NOMO-1 (cell line): Measurements from ENCODE around the gene EFHD2.
"Not testable (repeated sequence)": the region's sequence is repeated elsewhere in the genome, so short reads cannot be mapped to it uniquely, and the experiment has no call there.

Source experiments
- DNase-seq, 2 experiments: peaks; one replicate each; lab custom pipeline; 2025; ENCODE audit not compliant: unreplicated experiment in 2 of 2; lab: John Stamatoyannopoulos, UW

EFHD2 gene

DNA sequence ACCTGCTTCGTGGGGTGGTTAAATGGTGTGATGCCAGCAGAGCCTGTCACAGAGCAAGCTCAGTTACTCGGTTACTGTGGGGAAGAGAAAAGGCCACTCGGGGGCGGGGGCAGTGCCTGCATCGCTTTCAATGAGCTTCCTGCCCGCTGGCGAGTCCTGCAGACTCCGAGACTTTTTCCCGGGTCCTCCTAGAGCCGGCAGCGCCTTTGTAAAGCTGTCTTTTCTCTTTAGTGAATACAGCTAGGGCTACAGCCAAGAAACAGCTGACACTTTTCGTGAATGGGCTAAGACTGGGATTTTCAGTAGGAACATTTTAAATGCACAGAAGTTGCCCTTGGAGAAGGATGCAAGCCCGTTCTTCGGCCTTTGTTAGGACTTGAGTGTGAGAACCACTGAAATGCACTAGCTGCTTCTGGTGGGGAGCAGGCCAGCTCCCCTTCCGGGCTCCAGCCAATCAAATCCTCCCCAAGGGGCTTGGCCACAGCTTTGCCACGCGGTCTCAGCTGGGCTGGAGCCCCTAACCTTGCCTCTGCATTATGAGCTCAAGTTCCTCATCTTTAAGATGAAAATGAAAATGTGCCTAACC is 23.4 kb upstream of the EFHD2 start:
- no peak for DNase-seq

DNA sequence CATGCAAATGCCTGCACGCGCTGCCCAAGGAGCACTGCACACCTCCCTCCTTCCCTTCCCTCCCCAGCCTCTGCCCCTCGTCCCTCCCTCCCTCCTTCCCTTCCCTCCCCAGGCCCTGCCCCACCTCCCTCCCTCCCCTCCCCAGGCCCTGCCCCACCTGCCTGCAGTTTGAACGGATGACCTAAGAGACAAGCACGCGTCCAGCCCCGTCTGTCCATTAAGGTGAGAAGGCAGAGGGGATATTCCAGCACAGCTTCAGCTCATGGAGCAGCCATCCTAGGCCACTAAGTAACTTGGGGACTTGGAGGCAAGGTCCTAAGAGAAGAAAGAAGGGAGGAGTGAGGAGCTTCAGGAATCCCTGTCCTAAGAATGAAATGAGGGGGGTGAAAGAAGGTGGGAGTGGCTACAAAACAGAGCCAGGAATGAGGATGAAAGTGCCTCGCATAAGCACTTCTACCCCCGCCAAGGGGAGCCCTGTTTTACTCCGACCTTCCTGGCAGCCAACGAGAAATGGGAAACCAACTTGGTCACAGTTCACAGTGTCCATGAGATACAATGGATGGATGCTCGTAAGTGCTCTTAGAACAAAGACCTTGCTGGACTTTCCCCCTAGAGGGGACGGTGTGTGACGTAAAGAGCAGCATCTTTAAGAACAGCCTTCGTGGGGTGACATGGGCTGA is 21.3 kb upstream of the EFHD2 start:
- DNase-seq = no peak

DNA sequence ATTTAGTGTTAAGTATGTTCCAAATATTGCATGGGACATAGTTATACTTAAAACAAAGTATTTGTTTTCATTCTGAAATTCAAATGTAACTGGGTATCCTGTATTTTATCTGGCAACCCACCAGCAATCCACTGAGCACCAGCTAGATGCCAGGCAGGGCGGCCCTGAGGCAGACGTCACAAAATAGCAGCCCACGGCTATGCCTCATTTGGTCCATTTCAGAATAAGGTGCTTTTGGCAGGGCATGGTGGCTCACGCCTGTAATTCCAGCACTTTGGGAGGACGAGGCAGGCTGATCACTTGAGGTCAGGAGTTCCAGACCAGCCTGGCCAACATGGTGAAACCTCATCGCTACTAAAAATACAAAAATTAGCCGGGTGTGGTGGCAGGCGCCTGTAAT is 19.9 kb upstream of the EFHD2 start:
- DNase-seq = not testable (repeated sequence)

DNA sequence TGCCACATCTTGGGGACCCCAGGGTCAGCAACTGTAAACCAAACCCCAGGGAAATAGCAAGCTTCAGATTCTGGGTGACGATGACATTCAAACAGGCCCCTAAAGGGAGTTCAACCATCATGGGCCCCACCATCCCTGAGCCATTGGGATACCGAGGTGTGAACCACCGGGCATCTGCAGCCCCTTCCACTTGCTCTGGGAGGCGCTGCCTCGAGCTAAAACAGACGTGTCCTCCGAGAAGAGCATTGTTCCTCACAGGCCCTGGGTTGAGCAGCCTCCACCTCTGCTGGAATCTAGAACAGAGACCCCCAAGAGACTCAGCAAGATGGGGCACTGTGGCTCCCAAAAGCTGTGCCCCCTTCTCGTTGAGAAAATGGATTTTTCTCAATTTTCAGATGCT is 19.0 kb upstream of the EFHD2 start:
- no peak for DNase-seq

DNA sequence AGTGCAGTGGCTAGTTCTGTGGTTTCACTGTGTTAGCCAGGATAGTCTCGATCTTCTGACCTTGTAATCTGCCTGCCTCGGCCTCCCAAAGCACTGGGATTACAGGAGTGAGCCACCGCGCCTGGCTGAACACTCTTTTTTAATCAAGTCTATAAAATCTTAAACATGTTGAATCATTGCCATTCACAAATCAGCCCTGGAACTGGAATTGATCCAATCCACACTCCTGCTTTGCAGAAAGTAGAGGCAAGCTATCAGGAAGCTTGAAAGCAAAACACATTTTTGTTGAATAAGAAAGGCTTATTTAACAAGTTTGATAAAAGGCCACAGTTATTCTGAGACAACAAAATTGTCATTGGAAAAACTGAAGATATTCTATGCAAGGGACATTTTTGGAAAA is 18.3 kb upstream of the EFHD2 start:
- no peak for DNase-seq

DNA sequence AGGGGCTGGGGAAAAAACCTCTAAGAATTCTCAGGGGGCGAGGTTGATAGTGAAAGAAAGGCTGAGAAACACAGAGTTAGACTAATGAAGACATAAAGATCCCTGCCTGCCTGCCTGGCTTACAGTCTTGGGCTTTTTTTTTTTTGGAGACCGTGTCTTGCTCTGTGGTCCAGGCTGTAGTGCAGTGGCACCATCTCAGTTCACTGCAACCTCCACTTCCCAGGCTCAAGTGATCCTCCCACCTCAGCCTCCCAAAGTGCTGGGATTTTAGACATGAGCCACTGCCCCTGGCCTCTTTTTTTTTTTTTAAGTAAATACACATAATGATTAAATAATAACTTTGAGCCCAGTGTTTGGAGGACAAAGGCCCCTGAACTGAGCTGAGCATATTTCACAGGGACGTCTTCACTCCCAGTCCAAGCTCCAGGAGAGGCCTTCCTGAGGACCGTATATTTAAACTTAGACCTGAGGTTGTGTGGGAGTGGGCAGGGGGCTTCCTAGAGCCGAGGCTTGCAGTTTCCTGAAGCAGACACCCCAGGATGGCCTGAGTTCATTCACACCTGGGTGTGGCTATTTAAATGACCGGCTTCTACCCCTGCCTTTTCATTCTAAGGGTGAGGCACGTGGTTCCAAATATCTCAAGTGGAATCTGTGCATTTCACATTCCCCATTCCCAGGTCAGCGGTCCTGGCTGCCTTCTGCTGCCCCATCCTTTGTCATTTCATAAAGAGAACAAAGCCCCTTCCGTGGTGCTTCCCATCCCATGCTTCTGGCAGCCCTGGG is 16.0 kb upstream of the EFHD2 start:
- DNase-seq = no peak

DNA sequence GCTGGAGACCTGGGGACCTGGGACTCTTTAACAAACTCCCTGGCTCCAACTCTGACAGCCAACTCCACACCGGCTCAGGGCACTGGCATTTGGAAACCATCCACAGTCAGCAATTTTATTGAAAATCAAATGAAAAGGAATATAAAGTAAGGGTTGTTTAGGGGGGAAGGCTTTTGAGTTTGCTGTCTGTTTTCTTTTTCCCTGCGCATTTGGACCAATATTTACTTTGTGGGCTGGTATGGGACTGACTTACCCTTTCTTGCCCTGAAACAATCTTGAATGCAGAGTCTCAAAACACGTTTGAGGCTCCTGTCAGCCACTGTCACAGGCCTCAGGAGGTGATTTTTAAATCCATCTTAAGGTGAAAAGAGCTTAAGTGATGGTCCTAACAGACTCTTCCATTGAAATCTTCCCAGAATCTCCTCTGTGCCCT is 15.4 kb upstream of the EFHD2 start:
- DNase-seq = no peak

DNA sequence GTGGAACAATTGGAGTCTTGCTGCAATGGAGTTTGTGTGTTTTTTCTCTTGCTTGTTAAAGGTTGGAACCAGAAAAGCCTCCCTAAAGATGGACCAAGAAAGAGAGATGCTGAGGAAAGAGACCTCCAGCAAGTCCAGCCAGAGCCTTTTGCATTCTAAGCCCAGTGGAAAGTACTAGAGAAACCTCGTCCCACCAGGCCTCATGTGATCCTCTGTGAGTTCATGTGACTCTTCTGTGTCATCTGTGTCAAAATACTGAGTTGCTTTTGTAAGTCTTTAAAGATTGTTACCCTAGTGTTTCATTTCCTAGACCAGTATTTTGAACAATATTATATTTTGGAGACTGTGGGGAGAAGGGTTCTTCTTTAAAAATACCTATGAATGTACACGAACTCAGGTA is 12.5 kb upstream of the EFHD2 start:
- DNase-seq = no peak

DNA sequence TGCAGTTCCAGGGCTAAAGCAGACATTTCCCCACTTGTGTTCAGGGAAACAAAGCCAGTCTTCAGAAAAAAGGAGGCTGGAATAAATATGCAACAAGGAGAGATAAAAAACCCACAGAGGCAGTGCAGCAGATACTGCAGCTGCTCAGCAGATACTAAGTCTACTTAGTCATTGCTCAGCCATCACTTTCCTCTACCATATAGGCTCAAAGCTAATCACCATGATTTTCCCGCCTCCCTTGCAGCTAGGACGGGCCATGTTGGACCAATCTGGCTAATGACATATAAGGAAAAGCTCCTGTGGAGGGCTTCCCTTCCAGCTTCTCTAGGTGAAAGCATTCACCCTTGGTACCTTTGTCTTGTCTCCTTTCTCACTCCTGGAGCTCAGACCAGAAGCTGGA is 10.0 kb upstream of the EFHD2 start:
- no peak for DNase-seq

DNA sequence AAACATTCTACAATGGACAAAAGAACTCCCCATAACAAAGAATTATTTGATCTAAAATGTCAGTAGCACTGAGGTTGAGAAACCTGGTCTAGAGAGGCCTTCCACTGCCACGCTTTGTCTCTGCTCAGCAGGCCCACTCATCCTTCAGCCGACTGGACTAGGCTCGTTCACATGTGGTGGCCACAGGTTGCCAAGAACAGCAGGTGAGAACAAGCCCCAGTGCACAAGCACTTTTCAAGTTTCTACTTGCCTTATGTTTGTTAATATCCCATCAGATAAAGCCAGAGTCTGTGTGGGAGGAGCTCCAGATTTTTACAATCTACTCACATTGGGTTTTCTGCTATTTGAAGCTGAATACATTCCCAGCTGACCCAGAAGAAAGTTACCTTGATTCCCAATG is 9.1 kb upstream of the EFHD2 start:
- DNase-seq = no peak

DNA sequence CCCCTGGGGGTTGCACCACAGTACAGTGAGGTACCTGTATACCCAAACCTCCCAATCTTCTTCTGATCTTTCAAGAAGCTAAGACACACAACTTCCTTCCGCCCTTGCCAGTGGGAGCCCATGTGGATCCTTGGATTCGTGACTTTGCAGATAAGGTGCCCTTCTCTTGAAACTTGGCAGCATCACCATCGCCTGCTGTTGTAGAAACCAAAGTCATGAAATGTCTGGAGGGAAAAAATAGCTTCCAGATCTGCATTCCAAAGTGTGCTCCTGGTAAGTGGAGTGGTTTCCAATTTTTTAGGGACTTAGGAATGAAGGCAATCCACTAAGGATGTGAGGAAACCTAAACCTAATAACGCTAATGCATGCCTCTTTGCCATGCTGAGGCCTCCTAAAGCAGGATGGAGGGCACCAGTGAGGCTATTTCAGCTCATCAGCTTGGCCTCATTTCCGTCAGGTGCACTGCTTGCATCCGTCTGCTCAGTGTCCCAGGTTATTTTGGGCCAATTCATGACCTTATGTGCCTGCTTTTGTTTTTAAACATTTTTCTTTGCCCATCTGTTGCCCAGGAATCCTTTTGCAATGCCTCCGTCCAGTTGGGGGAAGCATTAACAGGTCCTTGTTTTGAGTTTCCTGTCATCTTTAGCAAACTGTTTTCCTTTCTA is 8.2 kb upstream of the EFHD2 start:
- DNase-seq = no peak

DNA sequence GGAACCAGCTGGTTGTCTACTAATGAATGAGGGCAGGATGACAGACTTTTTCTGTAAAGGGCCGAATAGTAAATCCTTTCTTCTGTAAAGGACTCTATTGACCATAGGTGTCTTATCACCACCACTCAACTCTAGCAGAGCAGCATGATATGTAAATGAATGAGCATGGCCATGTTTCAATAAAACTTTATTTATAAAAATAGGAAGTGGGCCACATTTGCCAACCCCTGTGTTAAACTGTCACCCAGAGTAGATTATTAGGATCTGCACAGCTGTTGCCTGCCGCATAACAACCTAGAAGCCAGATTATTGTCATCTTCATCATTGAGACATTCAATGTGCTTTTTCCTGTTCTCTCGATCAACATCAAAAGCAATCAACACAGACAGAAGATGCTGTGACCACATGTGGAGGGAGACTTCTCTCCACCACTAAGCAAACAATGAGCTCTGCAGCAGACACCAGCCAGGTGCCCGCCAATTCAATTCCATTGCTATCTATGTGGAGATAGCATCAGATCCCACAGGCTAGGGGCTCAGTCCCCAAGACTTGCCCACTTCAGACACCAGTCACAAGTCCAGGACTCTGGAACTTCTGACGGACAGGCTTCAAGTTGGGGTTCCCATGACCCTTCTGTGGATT is 6.8 kb upstream of the EFHD2 start:
- no peak for DNase-seq

DNA sequence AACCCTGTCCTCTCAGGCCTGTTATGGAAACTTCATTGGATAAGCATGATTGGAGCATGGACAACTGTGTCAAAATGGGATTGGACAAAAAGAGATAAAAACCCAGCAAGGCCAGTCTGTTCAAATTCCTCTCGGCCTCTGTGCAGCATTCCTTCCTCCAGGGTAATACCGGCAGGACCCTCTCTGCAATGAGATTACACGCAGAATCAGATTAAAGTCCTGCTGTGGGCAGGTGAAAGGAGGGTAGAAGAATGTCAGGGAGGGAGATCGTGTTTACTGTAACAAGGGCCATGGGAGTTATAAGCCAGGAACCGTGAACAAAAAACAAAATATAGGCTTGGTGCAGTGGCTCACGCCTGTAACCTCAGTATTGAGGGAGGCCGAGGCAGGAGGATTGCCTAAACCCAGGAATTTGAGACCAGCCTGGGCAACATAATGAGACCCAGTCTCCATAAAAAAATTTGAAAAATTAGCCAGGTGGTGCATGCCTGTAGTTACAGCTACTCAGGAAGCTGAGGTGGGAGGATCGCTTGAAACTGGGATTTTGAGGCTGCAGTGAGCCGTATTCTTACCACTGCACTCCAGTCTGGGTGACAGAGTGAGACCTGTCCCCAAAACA is 5.6 kb upstream of the EFHD2 start:
- DNase-seq = no peak

DNA sequence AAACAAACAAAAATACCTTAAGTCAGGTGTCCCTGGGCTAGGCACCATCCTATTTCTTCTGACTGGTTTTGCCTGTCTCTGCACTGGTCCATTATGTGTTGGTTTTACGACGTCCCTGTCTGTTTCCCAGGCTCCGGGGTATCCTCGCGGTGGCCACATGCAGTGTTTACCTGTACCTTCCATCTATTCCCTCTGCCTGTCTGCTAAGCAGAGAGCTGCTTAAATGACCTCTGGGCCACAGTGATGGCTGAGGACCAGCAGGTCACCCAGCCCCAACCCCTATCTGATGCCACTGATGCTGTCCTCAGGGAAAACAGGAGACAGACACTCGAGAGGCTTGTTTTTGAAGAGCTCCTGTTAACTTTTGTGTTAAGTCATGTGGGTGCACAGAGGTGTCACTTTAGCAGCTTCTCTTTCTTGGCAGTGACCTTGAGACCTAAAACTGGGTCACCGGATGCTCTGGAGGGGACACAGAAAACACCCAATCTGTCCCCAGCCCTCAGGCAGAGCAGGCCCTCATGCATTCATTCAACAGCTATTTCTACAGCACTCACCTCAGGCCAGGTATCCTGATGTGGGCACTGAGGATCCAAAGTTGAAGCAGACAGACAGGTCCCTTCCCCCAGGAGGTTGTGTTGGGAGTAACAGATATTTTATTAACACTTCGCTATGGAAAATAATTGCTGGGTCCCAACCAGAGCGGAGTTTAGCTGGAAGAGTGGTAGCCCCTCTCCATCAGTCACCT is 4.4 kb upstream of the EFHD2 start:
- no peak for DNase-seq

DNA sequence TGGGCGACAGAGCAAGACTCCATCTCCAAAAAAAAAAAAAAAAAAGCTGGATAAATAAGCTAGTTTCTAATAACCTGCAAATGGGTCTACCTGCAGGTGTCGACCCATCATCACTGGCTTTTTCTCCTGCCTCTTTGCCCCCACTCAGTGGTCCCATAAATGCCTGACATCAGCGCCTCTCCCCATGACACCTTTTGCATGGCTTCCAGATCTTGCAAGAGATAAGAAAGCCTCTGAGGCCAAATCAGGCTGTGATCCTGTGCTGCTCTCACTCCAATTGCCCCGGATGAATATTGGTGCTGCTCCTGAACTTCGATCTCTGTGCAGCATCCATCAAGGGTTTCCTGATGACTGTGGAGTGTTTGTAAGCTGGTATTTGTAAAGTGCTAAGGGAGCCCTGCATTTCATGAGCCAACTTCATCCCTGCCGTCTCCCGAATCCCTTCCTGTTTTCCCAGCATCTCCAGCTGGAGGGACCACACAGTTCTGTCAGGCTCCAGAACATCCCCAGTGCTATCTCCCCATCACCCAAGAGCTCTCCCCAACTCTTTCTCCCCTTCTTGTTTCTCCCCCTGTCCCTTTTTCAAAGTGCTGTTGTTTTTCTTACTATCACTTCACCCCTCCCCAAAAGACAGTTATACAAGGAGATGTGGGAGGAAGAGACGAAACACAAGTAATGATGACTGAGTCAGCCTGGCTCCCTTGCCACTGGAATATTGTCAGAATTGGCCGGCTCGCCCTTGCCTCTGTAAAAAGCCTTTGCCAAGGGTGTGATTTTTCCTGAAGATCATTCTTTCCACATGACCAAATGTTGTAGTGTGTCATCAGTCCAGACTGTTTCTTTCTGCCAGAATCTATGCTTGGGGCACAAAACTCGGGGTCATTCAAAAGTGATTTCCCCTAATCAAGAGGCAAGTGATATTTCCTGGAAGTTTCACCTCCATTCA is 2.8 kb upstream of the EFHD2 start:
- no peak for DNase-seq

DNA sequence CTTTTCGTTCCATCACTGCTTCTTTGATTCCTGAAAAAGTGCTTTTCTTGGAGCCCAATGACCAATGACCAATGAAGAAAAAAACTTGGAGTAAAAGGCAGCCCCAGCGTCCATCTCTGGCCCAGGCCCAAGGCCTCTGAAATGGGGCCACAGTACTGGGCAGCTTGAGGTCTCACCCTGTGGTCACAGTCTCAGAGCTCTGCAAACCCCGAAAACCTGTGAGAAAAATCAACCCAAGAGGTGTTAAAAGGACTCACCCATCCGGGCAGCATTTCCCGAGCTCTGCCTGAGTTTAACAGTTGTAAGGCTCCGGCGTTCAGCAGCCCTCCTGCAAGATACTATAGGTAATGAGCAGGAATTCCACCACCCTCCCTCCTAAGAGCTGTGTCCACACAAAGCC is 2.1 kb upstream of the EFHD2 start:
- DNase-seq = no peak

DNA sequence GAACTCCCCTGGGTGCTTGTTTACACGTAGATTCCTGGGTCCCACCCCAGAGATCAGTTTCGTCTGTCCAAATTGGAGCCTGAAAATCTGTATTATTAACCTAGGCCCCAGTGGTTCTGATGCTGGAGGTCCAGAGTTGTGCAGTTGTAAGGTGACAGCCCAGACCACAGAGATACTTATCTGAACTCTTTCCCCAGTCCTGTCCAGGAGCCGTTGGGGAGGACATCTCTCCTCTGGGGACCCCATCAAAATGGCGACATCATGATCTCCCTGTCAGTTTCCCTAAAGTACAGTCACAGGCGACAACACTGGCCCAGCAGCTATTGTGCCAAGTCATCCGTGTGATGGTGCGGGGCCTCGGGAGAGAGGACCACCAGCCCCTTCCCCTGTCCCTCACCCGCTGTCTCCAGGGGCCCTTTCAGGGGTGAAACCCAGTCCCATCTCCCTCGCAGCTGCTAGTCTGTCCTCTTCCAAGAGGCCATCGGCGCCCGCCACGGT is 749 bp upstream of the EFHD2 start:
- DNase-seq = no peak

DNA sequence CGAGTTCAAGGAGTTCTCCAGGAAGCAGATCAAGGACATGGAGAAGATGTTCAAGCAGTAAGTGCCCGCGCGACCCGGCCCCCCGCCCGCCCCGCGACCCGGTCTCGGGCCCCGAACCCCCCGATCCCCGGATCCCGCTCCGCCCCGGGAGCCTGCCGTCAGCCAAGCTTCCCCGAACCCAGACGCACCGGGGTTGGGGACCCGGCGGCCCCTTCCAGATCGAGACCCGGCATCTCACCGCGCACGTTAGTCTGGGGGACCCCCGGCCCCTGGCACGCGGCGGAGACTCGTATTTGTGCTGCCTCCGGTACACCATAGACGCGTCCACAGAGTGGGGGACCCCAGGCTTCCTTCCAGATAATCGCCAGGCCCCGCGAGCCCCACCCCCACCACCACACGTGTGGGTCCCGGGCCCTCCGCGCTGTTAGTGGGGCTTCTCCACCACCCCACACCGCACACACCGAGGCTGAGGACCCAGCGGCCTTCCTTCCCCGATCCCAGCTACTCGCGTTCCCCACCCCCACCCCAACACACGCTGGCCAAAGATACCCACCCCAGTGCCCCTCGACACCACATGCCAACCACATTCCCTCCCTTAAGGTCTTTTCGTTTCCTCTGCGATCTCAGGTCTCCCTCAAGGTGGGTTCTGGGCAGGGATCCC is 665 bp downstream of the EFHD2 start:
- DNase-seq = no peak
